ENCODE measurements around the gene PCED1B.

The PCED1B gene

DNA sequence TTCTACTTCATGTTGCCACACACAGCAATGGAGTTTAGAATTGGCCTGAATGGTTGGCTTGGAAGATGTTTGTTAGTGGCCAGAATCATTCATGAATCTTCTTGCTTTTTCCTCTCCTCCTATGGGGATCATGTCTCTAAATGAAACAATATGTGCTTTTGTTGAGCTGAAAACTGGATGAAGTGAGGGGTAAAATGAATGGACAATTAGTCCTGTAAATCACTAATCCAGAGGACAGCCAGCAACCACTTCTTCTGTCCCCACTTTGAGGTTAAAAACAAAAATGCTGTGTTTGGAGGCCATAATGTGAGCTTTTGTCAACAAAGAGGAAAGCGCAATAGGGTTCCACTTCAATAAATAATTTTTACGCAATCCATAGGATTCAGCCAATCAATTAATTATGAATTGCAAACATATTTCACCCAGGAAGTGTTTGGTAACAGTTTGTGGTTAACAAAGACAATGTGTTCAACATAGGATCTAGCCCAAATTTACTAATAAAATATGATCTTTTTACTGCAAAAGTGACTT lies 30.7 kb downstream of the PCED1B start:
- Histone ChIP-seq H3K36me3 (ENCODE audit: low read length) (no peaks in the 10 kb centered on the region), H3F3A (ENCODE audit: insufficient read depth) (no peaks in the 10 kb centered on the region), H3K9ac (ENCODE audit: low read length) (no peak overlapping the region), H3K27me3 (ENCODE audit: low read length) (no peaks in the 10 kb centered on the region), H3K4me2 (ENCODE audit: low read depth, low read length, poor library complexity, severe bottlenecking) (no peak overlapping the region), H4K20me1 (ENCODE audit: low read depth, low read length) (no peaks in the 10 kb centered on the region), H3K27ac (ENCODE audit: low read depth, low read length) (no peak overlapping the region), H3K79me2 (ENCODE audit: insufficient read depth, low read length) (no peaks in the 10 kb centered on the region), H3K9me2 (replicated peaks; ENCODE audit: insufficient read depth, low read length) (no peaks in the 10 kb centered on the region), H3K4me3 (ENCODE audit: insufficient read depth, low read length, poor library complexity, severe bottlenecking) (no peak overlapping the region), H2AFZ (ENCODE audit: low read depth, low read length, severe bottlenecking) (no peak overlapping the region), H3K9me3 (ENCODE audit: insufficient read depth, low read length) (no peaks in the 10 kb centered on the region)
- no peak for TF ChIP-seq EZH2phosphoT487 (conservative IDR thresholded peaks at IDR 0.05; ENCODE audit: low read length)
- TF ChIP-seq, protein P1, sequence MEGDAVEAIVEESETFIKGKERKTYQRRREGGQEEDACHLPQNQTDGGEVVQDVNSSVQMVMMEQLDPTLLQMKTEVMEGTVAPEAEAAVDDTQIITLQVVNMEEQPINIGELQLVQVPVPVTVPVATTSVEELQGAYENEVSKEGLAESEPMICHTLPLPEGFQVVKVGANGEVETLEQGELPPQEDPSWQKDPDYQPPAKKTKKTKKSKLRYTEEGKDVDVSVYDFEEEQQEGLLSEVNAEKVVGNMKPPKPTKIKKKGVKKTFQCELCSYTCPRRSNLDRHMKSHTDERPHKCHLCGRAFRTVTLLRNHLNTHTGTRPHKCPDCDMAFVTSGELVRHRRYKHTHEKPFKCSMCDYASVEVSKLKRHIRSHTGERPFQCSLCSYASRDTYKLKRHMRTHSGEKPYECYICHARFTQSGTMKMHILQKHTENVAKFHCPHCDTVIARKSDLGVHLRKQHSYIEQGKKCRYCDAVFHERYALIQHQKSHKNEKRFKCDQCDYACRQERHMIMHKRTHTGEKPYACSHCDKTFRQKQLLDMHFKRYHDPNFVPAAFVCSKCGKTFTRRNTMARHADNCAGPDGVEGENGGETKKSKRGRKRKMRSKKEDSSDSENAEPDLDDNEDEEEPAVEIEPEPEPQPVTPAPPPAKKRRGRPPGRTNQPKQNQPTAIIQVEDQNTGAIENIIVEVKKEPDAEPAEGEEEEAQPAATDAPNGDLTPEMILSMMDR (IDR thresholded peaks at IDR 0.05; ENCODE audit: insufficient read depth, low read length, poor library complexity, severe bottlenecking): no peak

DNA sequence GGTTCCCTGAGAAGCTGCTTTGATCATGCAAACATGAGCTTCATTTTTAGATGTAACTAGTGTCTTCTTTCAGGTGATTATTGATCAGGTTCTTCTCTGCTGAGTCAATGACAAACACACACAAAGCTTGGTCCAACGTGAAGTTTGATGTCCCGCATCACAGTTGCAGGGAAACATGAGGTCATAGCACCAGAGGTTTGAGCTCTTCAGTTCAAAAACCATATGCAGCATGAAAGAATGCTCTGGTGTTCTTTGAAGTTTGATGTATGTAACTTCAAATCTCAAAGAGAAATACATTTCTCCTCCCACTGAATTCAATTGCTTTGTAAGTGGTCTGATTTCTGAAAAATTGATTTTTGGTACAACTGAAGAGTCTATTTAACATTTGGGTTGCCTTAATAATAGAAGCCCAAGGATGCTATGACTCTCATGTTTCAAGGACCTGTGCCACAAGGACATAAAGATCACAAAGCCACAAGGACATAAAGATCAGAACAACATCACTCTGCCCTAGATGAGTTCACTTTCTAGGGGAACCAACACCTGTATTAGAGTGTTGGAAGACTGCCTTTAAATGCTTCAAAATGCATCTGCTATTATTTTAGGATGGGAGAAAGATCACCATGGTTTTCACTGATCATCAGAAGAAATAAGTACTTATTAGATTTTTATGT lies 31.4 kb downstream of the PCED1B start:
- no peaks in the 10 kb centered on the region for H3K9me2 ChIP-seq (replicated peaks; ENCODE audit: insufficient read depth, low read length)
- no peaks in the 10 kb centered on the region for H3K27me3 ChIP-seq (ENCODE audit: low read length)
- no peak overlapping the region for H3K4me3 ChIP-seq (ENCODE audit: insufficient read depth, low read length, poor library complexity, severe bottlenecking)
- H3K9ac ChIP-seq (ENCODE audit: low read length): no peak overlapping the region
- H3K79me2 ChIP-seq (ENCODE audit: insufficient read depth, low read length): no peaks in the 10 kb centered on the region
- H3K4me2 ChIP-seq (ENCODE audit: low read depth, low read length, poor library complexity, severe bottlenecking): no peak overlapping the region
- H2AFZ ChIP-seq (ENCODE audit: low read depth, low read length, severe bottlenecking): no peak overlapping the region
- TF ChIP-seq EZH2phosphoT487 (conservative IDR thresholded peaks at IDR 0.05; ENCODE audit: low read length): no peak
- TF ChIP-seq, protein P1 (IDR thresholded peaks at IDR 0.05; ENCODE audit: insufficient read depth, low read length, poor library complexity, severe bottlenecking): no peak
- no peaks in the 10 kb centered on the region for H4K20me1 ChIP-seq (ENCODE audit: low read depth, low read length)
- H3K27ac ChIP-seq (ENCODE audit: low read depth, low read length): no peak overlapping the region
- no peaks in the 10 kb centered on the region for H3K9me3 ChIP-seq (ENCODE audit: insufficient read depth, low read length)
- no peaks in the 10 kb centered on the region for H3K36me3 ChIP-seq (ENCODE audit: low read length)
- no peaks in the 10 kb centered on the region for H3F3A ChIP-seq (ENCODE audit: insufficient read depth)

- Histone ChIP-seq H3K4me2 (ENCODE audit: low read depth, low read length, poor library complexity, severe bottlenecking) (no peak overlapping the region), H3K9ac (ENCODE audit: low read length) (no peak overlapping the region), H4K20me1 (ENCODE audit: low read depth, low read length) (no peaks in the 10 kb centered on the region), H3K79me2 (ENCODE audit: insufficient read depth, low read length) (no peaks in the 10 kb centered on the region), H3K27ac (ENCODE audit: low read depth, low read length) (no peak overlapping the region), H2AFZ (ENCODE audit: low read depth, low read length, severe bottlenecking) (no peak overlapping the region), H3K9me3 (ENCODE audit: insufficient read depth, low read length) (no peaks in the 10 kb centered on the region), H3K27me3 (ENCODE audit: low read length) (no peaks in the 10 kb centered on the region), H3K36me3 (ENCODE audit: low read length) (no peaks in the 10 kb centered on the region), H3F3A (ENCODE audit: insufficient read depth) (no peaks in the 10 kb centered on the region), H3K4me3 (ENCODE audit: insufficient read depth, low read length, poor library complexity, severe bottlenecking) (no peak overlapping the region), H3K9me2 (replicated peaks; ENCODE audit: insufficient read depth, low read length) (no peaks in the 10 kb centered on the region)
- TF ChIP-seq, protein P1 (IDR thresholded peaks at IDR 0.05; ENCODE audit: insufficient read depth, low read length, poor library complexity, severe bottlenecking): no peak
- no peak for TF ChIP-seq EZH2phosphoT487 (conservative IDR thresholded peaks at IDR 0.05; ENCODE audit: low read length)
These were observed 32.0 kb downstream of the PCED1B start for GRCh38 chr12:47111392-47111778.
